Activated CD4-positive, alpha-beta T cell treated with anti-CD3 and anti-CD28 coated beads, Interleukin-2, Interleukin-4, amounts not matched to agents 100 ng/mL and 50 ng/mL, durations not matched to agents 16 hours and 8 hours (primary cell): ENCODE measurements around the gene LGI4.
A peak's percentile ranks its signal among the peaks of the same experiment; 100 is the strongest.
"Not testable (repeated sequence)": the region's sequence is repeated elsewhere in the genome, so short reads cannot be mapped to it uniquely, and the experiment has no call there.

ENCODE experiments used
- DNase-seq: peaks from one replicate; pipeline ENCODE4 v3.0.0-alpha.2; 2020; ENCODE audit warnings: low spot score

LGI4 gene

GRCh38 chr19:35160629-35161433 lies 26.0 kb upstream of the LGI4 start:
- DNase-seq = no peak

DNA sequence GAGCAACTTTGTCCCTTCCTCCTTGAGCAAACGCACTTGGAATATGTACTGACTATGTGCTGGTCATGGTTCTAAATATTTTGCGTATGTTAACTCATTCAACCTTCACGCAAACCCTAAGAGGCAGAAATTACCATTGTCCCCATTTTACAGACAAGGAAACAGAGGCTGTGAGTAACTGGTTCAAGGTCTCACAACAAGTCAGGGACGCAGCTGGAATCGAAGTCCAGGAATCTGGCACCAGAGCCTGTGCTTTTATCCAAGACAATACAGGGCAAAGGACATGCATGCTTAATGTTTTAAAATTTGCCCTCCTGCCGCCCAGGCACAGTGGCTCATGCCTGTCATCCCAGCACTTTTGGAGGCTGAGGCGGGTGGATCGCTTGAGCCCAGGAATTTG lies 24.7 kb upstream of the LGI4 start:
- no peak for DNase-seq

DNA sequence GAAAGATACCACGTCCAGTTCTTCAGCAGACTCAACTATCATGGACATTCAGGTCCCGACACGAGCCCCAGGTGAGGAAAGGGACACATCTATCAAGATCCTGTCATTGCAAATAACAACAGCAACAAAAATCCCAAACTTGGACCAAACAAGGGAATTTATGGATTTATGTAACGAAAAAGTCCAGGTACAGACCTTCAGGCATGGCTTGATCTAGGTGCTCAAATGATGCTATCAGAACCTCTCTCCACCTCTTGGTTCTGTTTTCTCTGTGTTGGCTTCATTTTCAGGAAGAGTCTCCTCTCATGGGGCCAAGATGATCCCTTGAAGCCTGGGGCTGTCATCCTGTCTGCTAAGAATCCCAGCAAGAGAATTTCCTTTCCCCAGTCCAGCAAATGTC lies 22.6 kb upstream of the LGI4 start:
- DNase-seq = no peak

- no peak for DNase-seq
Measured at GRCh38 chr19:35156673-35157014, 21.8 kb upstream of the LGI4 start.

DNA sequence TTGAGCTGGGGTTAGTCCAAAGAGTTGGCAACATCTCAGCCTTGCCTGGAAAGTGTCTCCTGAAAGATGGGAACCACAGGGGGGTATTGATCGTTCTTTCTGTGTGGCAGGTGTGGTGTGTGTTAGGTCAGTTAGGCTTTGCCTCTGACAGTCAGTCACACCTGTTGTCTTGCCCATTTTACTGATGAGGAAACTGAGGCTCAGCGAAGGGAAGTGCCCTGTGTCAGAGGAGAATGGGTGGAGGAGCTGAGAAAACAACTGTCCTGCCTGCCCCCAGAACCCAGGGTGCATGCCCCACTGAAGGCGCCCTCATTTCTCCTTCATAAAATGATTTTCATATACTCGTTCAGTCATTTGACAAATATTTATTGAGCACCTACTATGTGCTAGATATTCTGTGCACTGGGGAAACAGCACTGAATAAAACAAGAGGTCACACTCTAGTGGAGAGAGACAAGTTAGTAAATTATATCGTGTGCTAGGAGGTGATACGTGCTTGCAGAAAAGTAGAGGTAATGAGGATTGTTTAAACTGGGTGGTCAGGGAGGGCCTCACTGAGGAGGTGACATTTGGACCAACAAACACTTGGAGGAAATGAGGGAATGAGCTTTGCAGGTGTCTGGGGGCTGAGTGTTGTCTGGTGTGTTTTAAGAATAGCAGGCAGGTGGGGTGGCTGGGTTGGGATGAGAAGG lies 21.3 kb upstream of the LGI4 start:
- DNase-seq = no peak

- DNase-seq = peak; percentile 37
Measured at GRCh38 chr19:35155441-35155840, 20.6 kb upstream of the LGI4 start.

DNA sequence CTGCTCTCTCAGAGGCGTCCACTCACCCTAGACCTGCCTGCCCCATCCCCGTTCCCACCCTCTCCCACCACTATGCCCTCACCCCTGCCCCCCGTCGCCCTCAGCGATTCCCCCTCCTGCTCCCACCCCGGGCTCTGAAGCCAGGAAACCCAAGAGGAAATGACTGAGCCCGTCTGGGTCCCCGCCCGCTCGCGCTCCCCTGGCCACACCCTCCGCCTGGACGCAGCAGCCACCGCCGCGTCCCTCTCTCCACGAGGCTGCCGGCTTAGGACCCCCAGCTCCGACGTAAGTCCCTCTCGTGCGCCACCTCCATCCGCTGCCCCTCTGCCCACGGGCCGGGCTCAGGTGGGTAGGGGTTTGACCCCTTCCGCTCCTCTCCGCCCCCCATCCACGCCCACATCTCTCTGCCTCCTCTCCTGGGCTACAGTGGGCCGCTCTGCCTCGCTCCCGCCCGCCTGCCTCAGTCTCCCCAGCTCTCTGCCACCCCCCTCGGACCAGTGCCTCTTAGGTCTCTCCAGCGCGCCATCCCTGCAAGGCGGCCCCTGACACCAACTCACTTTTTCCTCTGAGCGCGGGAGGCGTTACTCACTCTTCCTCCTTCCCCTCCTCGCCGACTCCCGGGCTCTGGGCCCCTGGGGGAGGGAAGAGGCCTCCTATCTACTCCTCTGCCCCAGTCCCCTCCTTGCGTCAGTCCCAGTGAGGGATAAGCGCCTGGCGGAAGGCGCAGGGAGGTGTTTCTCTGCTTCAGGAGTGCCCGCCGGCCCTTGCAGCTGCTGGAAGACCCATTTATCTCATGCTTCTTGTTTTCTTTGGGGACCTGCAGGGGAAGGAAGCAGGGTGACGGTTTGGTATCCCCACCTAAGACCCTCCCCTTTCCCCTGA lies 19.9 kb upstream of the LGI4 start, which contains the start of gene FXYD5:
Gene FXYD5, plus strand, starts transcription at position 211 of the 882 bp plus-strand sequence. CDS start 816 bp downstream, outside the sequence.
- DNase-seq = peak; percentile 61

- DNase-seq = peak; percentile 68
Measured at GRCh38 chr19:35153701-35154524, 19.1 kb upstream of the LGI4 start.

DNA sequence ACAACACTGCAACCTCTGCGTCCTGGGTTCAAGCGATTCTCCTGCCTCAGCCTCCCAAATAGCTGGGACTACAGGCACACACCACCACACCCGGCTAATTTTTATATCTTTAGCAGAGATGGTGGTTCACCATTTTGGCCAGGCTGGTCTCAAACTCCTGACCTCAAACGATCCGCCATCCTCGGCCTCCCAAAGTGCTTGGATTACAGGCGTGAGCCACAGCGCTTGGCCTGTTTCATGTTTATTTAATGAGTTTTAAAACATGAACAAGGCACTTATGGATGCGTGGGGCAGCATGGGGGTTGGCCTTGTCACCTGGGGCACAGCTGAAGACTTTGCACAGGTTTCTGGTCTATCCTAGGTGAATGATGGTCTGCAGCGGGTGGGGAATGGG lies 18.3 kb upstream of the LGI4 start:
- not testable (repeated sequence) for DNase-seq

DNA sequence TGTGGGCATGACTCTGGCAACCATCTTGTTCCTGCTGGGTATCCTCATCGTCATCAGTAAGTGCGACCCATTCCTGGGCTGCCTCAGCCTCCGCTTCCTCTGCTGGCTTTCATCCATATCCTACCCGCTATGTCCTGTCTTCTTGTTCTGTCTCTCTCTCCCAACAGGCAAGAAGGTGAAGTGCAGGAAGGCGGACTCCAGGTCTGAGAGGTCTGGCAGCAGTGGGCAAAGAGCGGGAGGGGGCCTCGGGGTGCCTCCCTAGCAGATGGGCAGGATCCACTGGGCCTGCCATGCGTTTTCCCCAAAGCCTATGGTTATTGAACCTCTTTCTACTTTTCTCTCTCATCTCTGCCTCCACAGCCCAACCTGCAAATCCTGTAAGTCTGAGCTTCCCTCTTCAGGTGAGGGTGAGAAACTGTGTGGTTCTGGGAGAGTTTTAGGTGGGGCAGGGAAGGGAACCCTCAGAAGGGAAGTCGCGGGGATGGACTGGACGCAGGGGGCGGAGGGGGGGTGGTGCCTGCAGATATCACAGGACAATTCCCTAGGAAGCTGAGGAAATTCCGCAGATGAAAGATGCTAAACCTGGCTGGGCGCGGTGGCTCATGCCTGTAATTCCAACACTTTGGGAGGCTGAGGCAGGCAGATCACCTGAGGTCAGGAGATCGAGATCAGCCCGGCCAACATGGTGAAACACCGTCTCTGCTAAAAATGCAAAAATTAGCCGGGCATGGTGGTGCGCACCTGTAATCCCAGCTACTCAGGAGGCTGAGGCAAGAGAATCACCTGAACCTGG lies 16.6 kb upstream of the LGI4 start:
- no peak for DNase-seq

DNA sequence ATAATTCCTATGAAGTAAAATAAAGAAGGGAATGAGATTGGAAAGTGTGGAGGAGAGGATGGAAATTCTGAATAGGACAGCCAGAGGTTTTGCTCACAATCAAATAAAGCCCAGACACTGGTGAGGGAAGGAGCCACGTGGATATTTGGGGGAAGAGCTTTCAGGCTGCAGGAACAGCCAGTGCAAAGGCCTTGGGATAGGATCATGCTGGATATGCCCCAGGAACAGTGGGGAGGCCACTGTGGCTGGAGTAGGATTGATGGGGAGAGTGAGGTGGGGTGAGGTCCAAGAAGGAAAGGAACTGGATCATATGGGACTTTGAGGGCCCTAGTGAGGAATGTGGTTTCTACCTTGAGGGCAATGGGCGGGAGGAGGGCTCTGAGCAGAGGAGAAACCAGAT lies 15.6 kb upstream of the LGI4 start:
- DNase-seq = no peak

- DNase-seq = no peak
Measured at GRCh38 chr19:35149463-35149862, 14.6 kb upstream of the LGI4 start.

- no peak for DNase-seq
Measured at GRCh38 chr19:35146746-35147459, 12.0 kb upstream of the LGI4 start.

GRCh38 chr19:35144600-35145436 lies 10.0 kb upstream of the LGI4 start:
- no peak for DNase-seq

- DNase-seq = no peak
Measured at GRCh38 chr19:35144259-35144599, 9.4 kb upstream of the LGI4 start.

GRCh38 chr19:35143818-35144217 lies 9.0 kb upstream of the LGI4 start:
- DNase-seq = no peak

DNA sequence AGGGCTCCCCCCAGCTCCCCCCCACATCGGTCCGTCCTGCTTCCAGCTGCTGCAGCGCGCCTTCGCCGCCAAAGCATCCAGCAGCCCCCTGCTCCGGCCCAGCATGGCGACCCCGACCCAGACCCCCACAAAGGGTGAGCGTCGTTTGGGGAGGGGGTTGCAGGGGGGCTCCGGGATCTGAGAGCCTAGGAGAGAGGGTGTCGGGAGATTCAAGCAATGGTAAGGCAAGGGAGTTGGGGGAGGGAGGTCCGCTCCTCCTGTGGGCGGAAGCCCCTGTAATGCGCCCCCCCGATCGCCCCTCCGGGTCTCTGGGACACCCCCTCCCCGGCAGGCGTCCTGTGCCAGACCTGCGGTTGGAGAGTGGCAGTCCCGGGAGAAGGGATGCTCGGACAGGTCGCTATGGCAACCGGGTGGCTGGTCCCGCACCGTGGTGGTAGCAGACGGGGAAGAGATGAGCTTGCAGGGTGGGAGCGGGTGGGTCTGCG lies 8.4 kb upstream of the LGI4 start, which contains the start of gene FXYD7:
Gene FXYD7, plus strand, starts transcription at position 25 of the 485 bp plus-strand sequence. Its CDS starts 79 bp downstream, at position 104.
- no peak for DNase-seq

- peak; percentile 78 for DNase-seq
Measured at GRCh38 chr19:35142606-35143230, 7.9 kb upstream of the LGI4 start.
